ENCODE data around the gene MYRFL.

Gene MYRFL

GRCh38 chr12:69872804-69873203 is 47.8 kb downstream of the MYRFL start:
- no peak overlapping the region for H3K4me3 Mint-ChIP-seq
- H3K27ac Mint-ChIP-seq = no peak overlapping the region
- no peaks in the 10 kb centered on the region for H3K36me3 Mint-ChIP-seq
- no peaks in the 10 kb centered on the region for H3K4me1 Mint-ChIP-seq
- ATAC-seq (ENCODE audit: low read depth) = no peak
- H3K9me3 Mint-ChIP-seq = no peaks in the 10 kb centered on the region
- H3K27me3 Mint-ChIP-seq = peaks cover 10% of the 10 kb centered on the region
- DNase-seq (ENCODE audit: low spot score in 2 of 2) = no peak

- Mint-ChIP-seq H3K4me3 (no peak overlapping the region), H3K9me3 (no peaks in the 10 kb centered on the region), H3K27ac (no peak overlapping the region), H3K4me1 (no peaks in the 10 kb centered on the region), H3K36me3 (no peaks in the 10 kb centered on the region), H3K27me3 (peaks cover 10% of the 10 kb centered on the region)
- DNase-seq (ENCODE audit: low spot score in 2 of 2) (no peak), ATAC-seq (ENCODE audit: low read depth) (no peak)
Measured at GRCh38 chr12:69873429-69873828, 48.4 kb downstream of the MYRFL start.

DNA sequence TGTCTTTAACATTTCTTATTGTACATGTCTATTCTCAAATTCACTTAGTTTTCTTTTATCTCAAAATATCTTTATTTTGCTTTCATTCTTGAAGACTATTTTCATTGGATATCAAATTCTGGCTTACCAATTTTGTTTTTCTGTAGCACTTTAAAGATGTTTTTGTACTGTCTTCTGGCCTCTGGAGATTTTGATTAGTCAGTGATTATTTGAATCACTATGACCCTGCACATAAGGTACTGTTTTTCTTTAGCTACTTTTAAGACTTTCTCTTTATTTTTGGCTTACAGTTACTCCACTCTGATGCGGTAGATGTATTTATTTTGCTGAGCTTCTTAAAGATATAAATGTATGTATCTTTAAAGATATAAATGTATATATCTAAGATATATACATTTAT is 49.6 kb downstream of the MYRFL start:
- DNase-seq (ENCODE audit: low spot score in 2 of 2) (no peak), ATAC-seq (ENCODE audit: low read depth) (no peak)
- no peaks in the 10 kb centered on the region for H3K4me1 Mint-ChIP-seq
- H3K4me3 Mint-ChIP-seq = no peak overlapping the region
- H3K36me3 Mint-ChIP-seq = no peaks in the 10 kb centered on the region
- peaks cover 6% of the 10 kb centered on the region for H3K27me3 Mint-ChIP-seq
- no peak overlapping the region for H3K27ac Mint-ChIP-seq
- no peaks in the 10 kb centered on the region for H3K9me3 Mint-ChIP-seq

DNA sequence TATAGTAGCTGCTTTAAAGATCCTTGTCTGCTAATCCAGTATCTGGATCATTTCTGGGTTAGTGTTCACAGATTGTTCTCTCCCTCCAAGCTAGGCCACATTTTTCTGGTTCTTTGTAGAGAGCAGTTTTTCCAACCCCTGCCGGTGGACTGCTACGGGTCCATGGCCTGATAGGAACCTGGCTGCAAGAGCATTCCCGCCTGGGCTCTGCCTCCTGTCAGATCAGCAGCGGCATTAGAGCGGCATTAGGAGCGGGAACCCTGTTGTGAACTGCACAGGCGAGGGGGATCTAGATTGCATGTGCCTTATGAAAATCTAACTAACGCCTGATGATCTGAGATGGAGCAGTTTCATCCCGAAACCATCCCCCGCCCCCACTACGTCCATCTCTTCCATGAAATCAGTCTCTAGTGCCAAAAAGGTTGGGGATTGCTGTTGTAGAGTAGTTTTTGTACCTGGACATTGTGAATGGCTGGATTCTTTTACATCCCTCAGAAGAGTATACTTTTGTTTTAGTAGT is 50.4 kb downstream of the MYRFL start:
- DNase-seq (ENCODE audit: low spot score in 2 of 2) (no peak), ATAC-seq (ENCODE audit: low read depth) (no peak)
- no peaks in the 10 kb centered on the region for H3K36me3 Mint-ChIP-seq
- H3K27ac Mint-ChIP-seq = no peak overlapping the region
- no peak overlapping the region for H3K4me3 Mint-ChIP-seq
- no peaks in the 10 kb centered on the region for H3K9me3 Mint-ChIP-seq
- no peaks in the 10 kb centered on the region for H3K4me1 Mint-ChIP-seq
- H3K27me3 Mint-ChIP-seq = peaks cover 3% of the 10 kb centered on the region

DNA sequence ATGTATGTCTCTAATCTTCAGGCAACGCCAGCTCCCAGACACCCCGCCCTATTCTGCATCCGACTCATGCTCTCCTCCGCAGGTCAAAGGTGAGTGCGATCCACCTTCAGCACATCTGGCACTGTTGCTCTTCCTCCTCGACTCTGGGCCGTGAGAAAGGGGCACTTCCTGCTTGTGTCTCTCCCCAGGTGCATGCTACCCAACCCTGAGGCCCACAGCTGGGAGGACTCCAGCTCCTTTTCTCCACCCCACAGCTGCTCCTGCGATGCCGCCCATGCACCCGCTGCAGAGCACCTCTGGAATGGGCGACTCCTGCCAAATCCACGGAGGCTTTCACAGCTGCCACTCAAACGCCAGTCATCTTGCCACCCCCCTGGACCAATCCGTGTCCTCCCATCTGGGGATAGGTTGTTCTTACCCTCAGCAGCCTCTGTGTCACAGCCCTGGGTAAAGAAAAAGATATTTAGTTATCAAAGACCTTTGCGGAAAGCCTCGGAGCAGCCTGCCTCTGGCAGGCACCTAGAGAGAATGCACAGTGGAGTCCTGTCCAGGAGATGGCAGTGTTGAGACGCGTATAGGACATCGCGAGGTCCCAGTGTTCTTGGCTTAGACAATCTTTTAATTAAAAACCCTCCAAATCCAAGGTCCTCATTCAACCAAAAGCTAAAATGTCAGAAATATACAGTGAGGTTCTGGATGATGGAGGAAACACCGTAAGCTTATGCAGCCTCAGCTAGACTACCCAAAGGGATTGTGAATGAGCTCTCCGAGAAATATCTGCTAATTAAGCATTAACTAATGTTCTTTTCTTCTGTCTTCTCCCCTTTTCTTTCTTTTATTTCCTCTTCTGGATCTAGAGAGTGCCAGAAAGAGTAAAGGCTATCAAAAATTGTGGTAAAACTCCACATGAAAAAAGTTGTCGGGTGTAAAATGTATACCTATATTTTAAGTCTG is 54.3 kb downstream of the MYRFL start:
- no peak overlapping the region for H3K4me3 Mint-ChIP-seq
- H3K27me3 Mint-ChIP-seq = peaks cover 3% of the 10 kb centered on the region

GRCh38 chr12:69880571-69880970 is 55.5 kb downstream of the MYRFL start:
- no peak for DNase-seq (ENCODE audit: low spot score in 2 of 2)
- Mint-ChIP-seq H3K4me3 (no peak overlapping the region), H3K36me3 (no peaks in the 10 kb centered on the region), H3K27ac (no peak overlapping the region), H3K9me3 (no peaks in the 10 kb centered on the region), H3K4me1 (no peaks in the 10 kb centered on the region), H3K27me3 (peaks cover 3% of the 10 kb centered on the region)
- ATAC-seq (ENCODE audit: low read depth) = no peak

More for the DNA sequence above, 54.3 kb downstream of the MYRFL start:
- DNase-seq (ENCODE audit: low spot score in 2 of 2) (peak; percentile 58 to 71), ATAC-seq (ENCODE audit: low read depth) (peak; percentile 85)
- H3K4me1 Mint-ChIP-seq = no peaks in the 10 kb centered on the region
- no peaks in the 10 kb centered on the region for H3K36me3 Mint-ChIP-seq
- no peak overlapping the region for H3K27ac Mint-ChIP-seq
- H3K9me3 Mint-ChIP-seq = no peaks in the 10 kb centered on the region

GRCh38 chr12:69881771-69882170 is 56.7 kb downstream of the MYRFL start:
- DNase-seq (ENCODE audit: low spot score in 2 of 2) (no peak), ATAC-seq (ENCODE audit: low read depth) (no peak)
- no peaks in the 10 kb centered on the region for H3K4me1 Mint-ChIP-seq
- H3K9me3 Mint-ChIP-seq = no peaks in the 10 kb centered on the region
- no peak overlapping the region for H3K27ac Mint-ChIP-seq
- H3K36me3 Mint-ChIP-seq = no peaks in the 10 kb centered on the region
- H3K4me3 Mint-ChIP-seq = no peak overlapping the region
- H3K27me3 Mint-ChIP-seq = peaks cover 3% of the 10 kb centered on the region

GRCh38 chr12:69884386-69884785 is 59.4 kb downstream of the MYRFL start:
- H3K36me3 Mint-ChIP-seq = no peaks in the 10 kb centered on the region
- no peaks in the 10 kb centered on the region for H3K27me3 Mint-ChIP-seq
- H3K9me3 Mint-ChIP-seq = no peaks in the 10 kb centered on the region
- no peak overlapping the region for H3K27ac Mint-ChIP-seq
- DNase-seq (ENCODE audit: low spot score in 2 of 2) = no peak
- H3K4me3 Mint-ChIP-seq = no peak overlapping the region
- no peaks in the 10 kb centered on the region for H3K4me1 Mint-ChIP-seq
- ATAC-seq (ENCODE audit: low read depth) = no peak

DNA sequence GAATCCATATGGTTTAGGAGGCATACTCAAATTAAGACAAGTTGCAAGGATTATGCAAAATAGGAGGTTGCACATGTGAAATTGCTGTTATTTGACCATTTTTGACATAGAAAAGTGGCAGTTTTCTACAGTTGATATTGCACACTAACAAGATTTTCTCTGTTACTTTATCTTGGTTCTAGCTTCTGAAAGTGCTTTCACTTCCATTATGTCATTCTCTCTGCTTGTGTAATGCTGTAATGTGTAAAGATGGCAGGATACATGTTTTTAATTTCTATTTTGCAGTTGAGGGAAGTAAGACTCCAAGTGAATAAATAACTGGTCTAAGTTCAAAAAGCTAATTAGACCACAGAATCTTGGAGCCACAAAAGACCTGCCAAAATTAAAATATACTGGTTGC is 60.6 kb downstream of the MYRFL start:
- Mint-ChIP-seq H3K4me3 (no peak overlapping the region), H3K36me3 (no peaks in the 10 kb centered on the region), H3K4me1 (no peaks in the 10 kb centered on the region), H3K27ac (no peak overlapping the region), H3K27me3 (no peaks in the 10 kb centered on the region), H3K9me3 (no peaks in the 10 kb centered on the region)
- ATAC-seq (ENCODE audit: low read depth) (no peak), DNase-seq (ENCODE audit: low spot score in 2 of 2) (no peak)

DNA sequence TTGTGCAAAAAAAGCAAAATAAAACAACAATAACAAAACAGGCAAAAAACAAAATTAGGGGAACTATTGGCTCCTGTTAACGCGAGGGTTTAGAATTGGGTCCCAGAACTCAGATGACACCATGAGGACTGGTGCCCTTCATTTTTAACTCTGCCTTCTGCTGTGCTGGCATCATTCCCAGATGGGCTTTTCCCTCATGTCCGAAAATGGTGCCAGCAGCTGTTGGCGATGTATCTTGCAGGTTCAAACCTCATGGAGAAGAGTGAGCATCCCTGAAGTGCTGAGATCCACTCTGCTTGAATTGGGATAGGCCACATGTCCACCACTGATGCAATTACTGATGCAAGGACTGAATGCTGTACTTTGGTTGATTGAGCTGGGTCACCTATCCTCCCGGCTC is 61.1 kb downstream of the MYRFL start:
- DNase-seq (ENCODE audit: low spot score in 2 of 2) (no peak), ATAC-seq (ENCODE audit: low read depth) (no peak)
- Mint-ChIP-seq H3K9me3 (no peaks in the 10 kb centered on the region), H3K27ac (no peak overlapping the region), H3K4me1 (no peaks in the 10 kb centered on the region), H3K27me3 (no peaks in the 10 kb centered on the region), H3K36me3 (no peaks in the 10 kb centered on the region), H3K4me3 (no peak overlapping the region)

GRCh38 chr12:69886715-69887114 is 61.7 kb downstream of the MYRFL start:
- Mint-ChIP-seq H3K4me3 (no peak overlapping the region), H3K4me1 (no peaks in the 10 kb centered on the region)

GRCh38 chr12:69888901-69889300 is 63.9 kb downstream of the MYRFL start:
- Mint-ChIP-seq H3K27ac (no peak overlapping the region), H3K4me1 (no peaks in the 10 kb centered on the region), H3K9me3 (no peaks in the 10 kb centered on the region), H3K4me3 (no peak overlapping the region), H3K36me3 (no peaks in the 10 kb centered on the region), H3K27me3 (no peaks in the 10 kb centered on the region)
- no peak for ATAC-seq (ENCODE audit: low read depth)
- DNase-seq (ENCODE audit: low spot score in 2 of 2) = no peak

More at GRCh38 chr12:69886715-69887114, 61.7 kb downstream of the MYRFL start:
- Mint-ChIP-seq H3K9me3 (no peaks in the 10 kb centered on the region), H3K27me3 (no peaks in the 10 kb centered on the region), H3K36me3 (no peaks in the 10 kb centered on the region), H3K27ac (no peak overlapping the region)
- no peak for ATAC-seq (ENCODE audit: low read depth)
- DNase-seq (ENCODE audit: low spot score in 2 of 2) = no peak

DNA sequence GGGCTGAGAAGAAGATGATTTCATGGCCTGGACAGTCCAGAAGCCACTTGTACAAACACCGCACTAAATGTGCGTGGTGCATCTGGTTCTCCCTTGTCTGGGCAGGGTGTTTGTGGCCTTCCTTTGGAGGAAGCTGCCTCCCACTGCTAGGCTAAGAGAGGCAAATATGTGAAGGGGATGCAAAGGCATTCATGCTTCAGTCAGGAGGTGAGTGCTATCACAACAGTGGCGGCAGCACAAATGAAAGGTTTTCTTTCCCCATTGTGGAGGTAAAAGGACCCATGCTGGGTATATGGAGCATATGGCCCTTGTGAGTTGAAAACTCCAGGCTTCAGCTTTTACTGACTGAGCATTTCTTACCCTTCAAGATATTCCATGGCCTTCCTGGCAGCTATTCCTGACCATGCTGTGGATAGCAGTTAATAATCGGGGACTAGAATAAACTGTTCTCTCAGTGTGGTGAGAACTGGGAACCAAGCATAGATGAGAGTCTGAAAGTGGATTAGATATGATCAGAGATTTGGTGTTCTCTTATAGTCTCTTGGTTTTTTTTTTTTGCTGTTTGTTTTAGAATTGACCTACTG is 69.9 kb downstream of the MYRFL start:
- H3K4me1 Mint-ChIP-seq = no peaks in the 10 kb centered on the region
- no peak overlapping the region for H3K27ac Mint-ChIP-seq

GRCh38 chr12:69896653-69897381 is 71.8 kb downstream of the MYRFL start:
- DNase-seq (ENCODE audit: low spot score in 2 of 2) = no peak
- Mint-ChIP-seq H3K27ac (no peak overlapping the region), H3K27me3 (peaks cover 1% of the 10 kb centered on the region), H3K36me3 (no peaks in the 10 kb centered on the region), H3K4me1 (no peaks in the 10 kb centered on the region), H3K4me3 (no peak overlapping the region), H3K9me3 (no peaks in the 10 kb centered on the region)
- no peak for ATAC-seq (ENCODE audit: low read depth)

More for the DNA sequence above, 69.9 kb downstream of the MYRFL start:
- H3K9me3 Mint-ChIP-seq = no peaks in the 10 kb centered on the region
- no peaks in the 10 kb centered on the region for H3K36me3 Mint-ChIP-seq
- H3K4me3 Mint-ChIP-seq = no peak overlapping the region
- no peak for DNase-seq (ENCODE audit: low spot score in 2 of 2)
- ATAC-seq (ENCODE audit: low read depth) = no peak
- peaks cover 1% of the 10 kb centered on the region for H3K27me3 Mint-ChIP-seq

All from memory B cell (primary cell).